ENCODE data around the gene TOMM34. TPM values are rescaled to one million over a fixed set of nuclear protein-coding genes. Genes with fewer than 3 reads are reported as not detected.

TOMM34 gene
- polyA plus RNA-seq, 2 of the 4 experiments (the other 2 are of a cell fraction): 23.4 to 30.8 TPM

DNA sequence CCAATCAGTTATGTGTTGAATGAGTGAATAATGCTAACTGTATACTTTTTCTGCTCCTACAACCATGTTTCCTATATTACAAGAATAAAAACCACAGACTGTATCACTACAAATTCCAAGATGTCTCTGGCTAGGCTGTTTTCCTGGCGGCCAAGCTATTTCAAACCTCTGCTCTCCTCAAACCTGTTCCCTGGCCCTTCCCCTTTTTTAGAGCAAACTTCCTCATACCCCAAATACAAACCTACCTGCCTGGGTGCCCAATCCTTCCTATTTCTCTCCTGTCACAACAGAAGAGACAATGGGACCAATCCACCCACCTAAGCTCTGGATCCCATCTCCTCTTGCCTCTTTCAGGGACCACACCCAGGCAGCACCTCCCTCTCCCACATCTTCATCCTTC is 7.5 kb downstream of the TOMM34 start:
- TF ChIP-seq RAD21 (conservative IDR thresholded peaks at IDR 0.05 in 1 of 2, IDR thresholded peaks at IDR 0.05 in 1 of 2) (no peak), SREBF2 (IDR thresholded peaks at IDR 0.05) (no peak), RCOR1 (IDR thresholded peaks at IDR 0.05; ENCODE audit: low read depth, low read length) (no peak), TFCP2L1 (CRISPR knock-in tag; IDR thresholded peaks at IDR 0.05) (no peak), BHLHE40 (IDR thresholded peaks at IDR 0.05; ENCODE audit: low read depth, low read length) (no peak), MAZ (IDR thresholded peaks at IDR 0.05; ENCODE audit: borderline replicate concordance, low read depth, low read length) (no peak), PHF8 (IDR thresholded peaks at IDR 0.05; ENCODE audit: borderline replicate concordance, low read depth) (no peak), CTCF (IDR thresholded peaks at IDR 0.05) (no peak), MAX (IDR thresholded peaks at IDR 0.05) (no peak)
- TF ChIP-seq, protein P1, sequence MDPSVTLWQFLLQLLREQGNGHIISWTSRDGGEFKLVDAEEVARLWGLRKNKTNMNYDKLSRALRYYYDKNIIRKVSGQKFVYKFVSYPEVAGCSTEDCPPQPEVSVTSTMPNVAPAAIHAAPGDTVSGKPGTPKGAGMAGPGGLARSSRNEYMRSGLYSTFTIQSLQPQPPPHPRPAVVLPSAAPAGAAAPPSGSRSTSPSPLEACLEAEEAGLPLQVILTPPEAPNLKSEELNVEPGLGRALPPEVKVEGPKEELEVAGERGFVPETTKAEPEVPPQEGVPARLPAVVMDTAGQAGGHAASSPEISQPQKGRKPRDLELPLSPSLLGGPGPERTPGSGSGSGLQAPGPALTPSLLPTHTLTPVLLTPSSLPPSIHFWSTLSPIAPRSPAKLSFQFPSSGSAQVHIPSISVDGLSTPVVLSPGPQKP (IDR thresholded peaks at IDR 0.05; ENCODE audit: low read depth, low read length): no peak
- Histone ChIP-seq H3K4me3 (no peak overlapping the region), H3K9me3 (no peaks in the 10 kb centered on the region), H3K4me2 (no peak overlapping the region), H3K27ac (no peak overlapping the region), H3K4me1 (no peaks in the 10 kb centered on the region)
- ChIA-PET POLR2A (no interaction called here), CTCF (interaction anchor here (0.9 to 1.9 kb wide), 5 partner anchors 11 to 339 kb away, joined by 3 to 4 read pairs (median 3); partner anchors contain the start of gene STK4)
- WGBS (ENCODE audit: missing lambda C conversion rate): 96% methylated on average over 1 of the region's 1 CpG
- FAIRE-seq (no peak), ATAC-seq (no peak), DNase-seq (ENCODE audit: low read depth in 1 of 2, low spot score in 1 of 2) (no peak)

- Histone ChIP-seq H3K4me2 (no peak overlapping the region), H3K9me3 (no peaks in the 10 kb centered on the region), H3K4me1 (no peaks in the 10 kb centered on the region), H3K4me3 (no peak overlapping the region), H3K27ac (no peak overlapping the region)
- no peak for FAIRE-seq
- no peak for TF ChIP-seq RFX5 (IDR thresholded peaks at IDR 0.05)
- no peak for TF ChIP-seq ZSCAN20 (CRISPR knock-in tag; IDR thresholded peaks at IDR 0.05)
- no peak for TF ChIP-seq ZNF302 (CRISPR knock-in tag; IDR thresholded peaks at IDR 0.05)
- TF ChIP-seq GATA3 (IDR thresholded peaks at IDR 0.05; ENCODE audit: borderline replicate concordance): no peak
- TF ChIP-seq SMC3 (IDR thresholded peaks at IDR 0.05): no peak
- no peak for TF ChIP-seq TP53 (CRISPR knock-in tag; IDR thresholded peaks at IDR 0.05)
- no peak for TF ChIP-seq HOXA7 (CRISPR knock-in tag; IDR thresholded peaks at IDR 0.05)
- no peak for TF ChIP-seq CBX8 (IDR thresholded peaks at IDR 0.05)
- TF ChIP-seq, protein P2, sequence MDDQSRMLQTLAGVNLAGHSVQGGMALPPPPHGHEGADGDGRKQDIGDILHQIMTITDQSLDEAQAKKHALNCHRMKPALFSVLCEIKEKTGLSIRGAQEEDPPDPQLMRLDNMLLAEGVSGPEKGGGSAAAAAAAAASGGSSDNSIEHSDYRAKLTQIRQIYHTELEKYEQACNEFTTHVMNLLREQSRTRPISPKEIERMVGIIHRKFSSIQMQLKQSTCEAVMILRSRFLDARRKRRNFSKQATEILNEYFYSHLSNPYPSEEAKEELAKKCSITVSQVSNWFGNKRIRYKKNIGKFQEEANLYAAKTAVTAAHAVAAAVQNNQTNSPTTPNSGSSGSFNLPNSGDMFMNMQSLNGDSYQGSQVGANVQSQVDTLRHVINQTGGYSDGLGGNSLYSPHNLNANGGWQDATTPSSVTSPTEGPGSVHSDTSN (IDR thresholded peaks at IDR 0.05): no peak
- no peak for TF ChIP-seq MYC (IDR thresholded peaks at IDR 0.05; ENCODE audit: borderline replicate concordance, low read length)
- TF ChIP-seq TFCP2L1 (CRISPR knock-in tag; IDR thresholded peaks at IDR 0.05): no peak
- TF ChIP-seq RAD21 (conservative IDR thresholded peaks at IDR 0.05 in 1 of 2, IDR thresholded peaks at IDR 0.05 in 1 of 2): no peak
- no peak for DNase-seq (ENCODE audit: low read depth in 1 of 2, low spot score in 1 of 2)
- ATAC-seq: no peak
- CTCF ChIA-PET: interaction anchor here (1.4 kb wide), 1 partner anchor 11 kb away, joined by 5 read pairs; no protein-coding TSS in a partner anchor
- WGBS (ENCODE audit: missing lambda C conversion rate): 88% methylated on average over 1 of the region's 1 CpG
- POLR2A ChIA-PET: interaction anchor here (1.8 kb wide), 1 partner anchor 10 kb away, joined by 6 read pairs; the partner anchor contains the start of gene TOMM34
These were observed 9.8 kb downstream of the TOMM34 start for GRCh38 chr20:44950368-44950767.

DNA sequence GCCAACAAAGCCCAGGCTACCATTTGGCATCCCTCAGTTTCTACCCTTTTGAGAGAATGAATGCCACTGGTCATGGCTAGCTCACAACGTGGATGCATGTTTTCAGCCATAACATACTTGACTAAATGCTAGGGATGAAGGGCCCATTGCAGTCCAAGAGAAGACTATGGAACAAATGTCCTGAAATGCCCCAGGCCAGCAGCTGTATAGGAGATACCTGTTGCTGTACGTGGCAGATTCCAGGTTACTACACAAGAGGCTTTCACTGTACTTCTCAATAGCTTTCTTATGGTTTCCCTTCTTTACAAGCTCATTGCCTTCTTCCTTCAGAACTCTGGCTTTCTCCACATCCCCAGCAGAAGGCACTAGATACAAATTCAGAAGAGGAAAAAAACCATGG is 11.7 kb downstream of the TOMM34 start:
- DNase-seq (ENCODE audit: low read depth in 1 of 2, low spot score in 1 of 2): no peak
- H3K4me2 ChIP-seq: no peak overlapping the region
- TF ChIP-seq HOXB13 (CRISPR knock-in tag; IDR thresholded peaks at IDR 0.05; ENCODE audit: low read depth) (no peak), ATOH8 (CRISPR knock-in tag; IDR thresholded peaks at IDR 0.05; ENCODE audit: low read depth) (no peak), HDAC2 (IDR thresholded peaks at IDR 0.05) (no peak), ZNF302 (CRISPR knock-in tag; IDR thresholded peaks at IDR 0.05) (no peak), POLR2A (IDR thresholded peaks at IDR 0.05; ENCODE audit: low read length) (no peak), HOXB5 (CRISPR knock-in tag; IDR thresholded peaks at IDR 0.05) (no peak), CHD4 (IDR thresholded peaks at IDR 0.05; ENCODE audit: borderline replicate concordance) (no peak)
- TF ChIP-seq, protein P3, sequence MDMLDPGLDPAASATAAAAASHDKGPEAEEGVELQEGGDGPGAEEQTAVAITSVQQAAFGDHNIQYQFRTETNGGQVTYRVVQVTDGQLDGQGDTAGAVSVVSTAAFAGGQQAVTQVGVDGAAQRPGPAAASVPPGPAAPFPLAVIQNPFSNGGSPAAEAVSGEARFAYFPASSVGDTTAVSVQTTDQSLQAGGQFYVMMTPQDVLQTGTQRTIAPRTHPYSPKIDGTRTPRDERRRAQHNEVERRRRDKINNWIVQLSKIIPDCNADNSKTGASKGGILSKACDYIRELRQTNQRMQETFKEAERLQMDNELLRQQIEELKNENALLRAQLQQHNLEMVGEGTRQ (IDR thresholded peaks at IDR 0.05): no peak
- TF ChIP-seq, protein P4, sequence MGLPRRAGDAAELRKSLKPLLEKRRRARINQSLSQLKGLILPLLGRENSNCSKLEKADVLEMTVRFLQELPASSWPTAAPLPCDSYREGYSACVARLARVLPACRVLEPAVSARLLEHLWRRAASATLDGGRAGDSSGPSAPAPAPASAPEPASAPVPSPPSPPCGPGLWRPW (IDR thresholded peaks at IDR 0.05): no peak
- H3K4me3 ChIP-seq: no peak overlapping the region
- no peak for FAIRE-seq
- CTCF ChIA-PET: interaction anchor here (1.2 to 2.0 kb wide), 3 partner anchors 11 to 12 kb away, joined by 3 to 6 read pairs (median 4); partner anchors contain the start of gene TOMM34
- no peaks in the 10 kb centered on the region for H3K4me1 ChIP-seq
- POLR2A ChIA-PET: interaction anchor here (1.3 kb wide), 1 partner anchor 11 kb away, joined by 6 read pairs; the partner anchor contains the start of gene TOMM34
- no peaks in the 10 kb centered on the region for H3K9me3 ChIP-seq
- WGBS (ENCODE audit: missing lambda C conversion rate): 70% methylated on average over 2 of the region's 2 CpGs
- no peak for ATAC-seq
- H3K27ac ChIP-seq: no peak overlapping the region

All from A549 (cell line).